PFSK-1 (cell line): ENCODE measurements around the gene VPS13A.
A peak's percentile ranks its signal among the peaks of the same experiment; 100 is the strongest.

ENCODE experiments used
- FOXP2 ChIP-seq: optimal IDR thresholded peaks from 2 replicates; pipeline ENCODE3; 2011; ENCODE audit warnings: borderline replicate concordance, control low read depth, inconsistent platforms; ENCODE audit not compliant: insufficient read depth; ENCODE audit errors: extremely low read length, extremely low read depth
- POLR2AphosphoS5 ChIP-seq: IDR thresholded peaks from 2 replicates; pipeline ENCODE4 v1.6.1; 2012; ENCODE audit warnings: low read depth, mild to moderate bottlenecking, control low read depth, low read length, moderate library complexity
- SIN3A ChIP-seq: IDR thresholded peaks from 2 replicates; pipeline ENCODE4 v1.6.1; 2012; ENCODE audit warnings: mild to moderate bottlenecking, low read length, moderate library complexity, borderline replicate concordance; ENCODE audit not compliant: insufficient read depth
- TAF1 ChIP-seq: IDR thresholded peaks from 2 replicates; pipeline ENCODE4 v1.6.1; 2012; ENCODE audit warnings: low read length, control low read depth, borderline replicate concordance; ENCODE audit not compliant: insufficient read depth
- TF ChIP-seq, protein P1 (sequence below), 2 experiments: IDR thresholded peaks; 2 replicates each; pipeline versions ENCODE4 v1.6.1 to v1.8.0; 2011 to 2012; ENCODE audit warnings: low read depth in 2 of 2, low read length in 2 of 2, control low read depth in 1 of 2, inconsistent platforms in 1 of 2, mild to moderate bottlenecking in 1 of 2, moderate library complexity in 1 of 2; ENCODE audit not compliant: insufficient read depth in 1 of 2

VPS13A gene

DNA sequence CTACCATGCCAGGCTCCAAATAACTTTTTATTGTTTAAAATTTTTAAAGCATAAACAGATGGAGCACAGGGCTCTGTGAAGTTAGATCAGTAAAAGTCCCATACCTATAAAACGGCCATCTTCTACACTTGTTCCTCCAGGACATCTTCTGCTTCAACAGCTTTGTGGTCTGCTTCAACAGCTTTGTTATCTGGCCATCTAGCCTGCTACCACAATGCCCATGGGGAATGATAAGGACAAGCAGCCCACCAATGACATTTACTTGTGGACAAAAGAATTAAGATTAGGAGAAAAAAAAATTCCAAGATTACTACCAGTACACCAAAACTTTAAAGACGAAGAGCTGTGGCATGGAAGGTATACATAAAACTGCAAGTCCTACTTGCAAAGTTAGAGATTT, 2.2 kb upstream of the VPS13A start:
- TF ChIP-seq POLR2AphosphoS5: no peak
- no peak for TF ChIP-seq FOXP2
- TF ChIP-seq, protein P1, sequence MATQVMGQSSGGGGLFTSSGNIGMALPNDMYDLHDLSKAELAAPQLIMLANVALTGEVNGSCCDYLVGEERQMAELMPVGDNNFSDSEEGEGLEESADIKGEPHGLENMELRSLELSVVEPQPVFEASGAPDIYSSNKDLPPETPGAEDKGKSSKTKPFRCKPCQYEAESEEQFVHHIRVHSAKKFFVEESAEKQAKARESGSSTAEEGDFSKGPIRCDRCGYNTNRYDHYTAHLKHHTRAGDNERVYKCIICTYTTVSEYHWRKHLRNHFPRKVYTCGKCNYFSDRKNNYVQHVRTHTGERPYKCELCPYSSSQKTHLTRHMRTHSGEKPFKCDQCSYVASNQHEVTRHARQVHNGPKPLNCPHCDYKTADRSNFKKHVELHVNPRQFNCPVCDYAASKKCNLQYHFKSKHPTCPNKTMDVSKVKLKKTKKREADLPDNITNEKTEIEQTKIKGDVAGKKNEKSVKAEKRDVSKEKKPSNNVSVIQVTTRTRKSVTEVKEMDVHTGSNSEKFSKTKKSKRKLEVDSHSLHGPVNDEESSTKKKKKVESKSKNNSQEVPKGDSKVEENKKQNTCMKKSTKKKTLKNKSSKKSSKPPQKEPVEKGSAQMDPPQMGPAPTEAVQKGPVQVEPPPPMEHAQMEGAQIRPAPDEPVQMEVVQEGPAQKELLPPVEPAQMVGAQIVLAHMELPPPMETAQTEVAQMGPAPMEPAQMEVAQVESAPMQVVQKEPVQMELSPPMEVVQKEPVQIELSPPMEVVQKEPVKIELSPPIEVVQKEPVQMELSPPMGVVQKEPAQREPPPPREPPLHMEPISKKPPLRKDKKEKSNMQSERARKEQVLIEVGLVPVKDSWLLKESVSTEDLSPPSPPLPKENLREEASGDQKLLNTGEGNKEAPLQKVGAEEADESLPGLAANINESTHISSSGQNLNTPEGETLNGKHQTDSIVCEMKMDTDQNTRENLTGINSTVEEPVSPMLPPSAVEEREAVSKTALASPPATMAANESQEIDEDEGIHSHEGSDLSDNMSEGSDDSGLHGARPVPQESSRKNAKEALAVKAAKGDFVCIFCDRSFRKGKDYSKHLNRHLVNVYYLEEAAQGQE (IDR thresholded peaks at IDR 0.05; ENCODE audit: insufficient read depth in 1 of 2, low read depth in 2 of 2, low read length in 2 of 2): no peak
- TF ChIP-seq TAF1: no peak
- TF ChIP-seq SIN3A: no peak

GRCh38 chr9:77176106-77176505, 1.2 kb upstream of the VPS13A start:
- TF ChIP-seq FOXP2 (no peak), POLR2AphosphoS5 (no peak), SIN3A (no peak), TAF1 (no peak)
- TF ChIP-seq, protein P1 (IDR thresholded peaks at IDR 0.05; ENCODE audit: insufficient read depth in 1 of 2, low read depth in 2 of 2, low read length in 2 of 2): no peak

GRCh38 chr9:77176686-77177142, 620 bp upstream of the VPS13A start:
- TF ChIP-seq POLR2AphosphoS5: no peak

GRCh38 chr9:77177894-77178794, 810 bp downstream of the VPS13A start:
- TF ChIP-seq SIN3A: peak; percentile 12; the same call in 1 of the 2 replicates
- TF ChIP-seq, protein P1 (IDR thresholded peaks at IDR 0.05; ENCODE audit: insufficient read depth in 1 of 2, low read depth in 2 of 2, low read length in 2 of 2): no peak

DNA sequence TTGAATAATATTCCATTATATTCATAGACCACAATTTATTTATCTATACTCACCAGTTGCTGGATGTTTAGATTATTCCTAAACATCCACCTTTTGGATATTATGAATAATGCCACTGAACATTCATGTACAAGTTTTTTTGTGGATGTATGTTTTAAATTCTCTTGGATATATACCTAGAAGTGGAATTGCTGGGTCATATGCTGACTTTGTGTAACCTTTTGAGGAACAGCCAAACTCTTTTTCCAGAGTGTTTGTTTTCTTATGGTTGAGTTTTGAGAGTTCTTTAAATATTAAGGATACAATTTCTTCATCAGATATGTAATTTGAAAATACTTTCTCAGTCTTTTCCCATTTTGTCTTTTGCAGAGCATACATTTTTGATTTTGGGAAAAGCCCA, 2.7 kb downstream of the VPS13A start:
- no peak for TF ChIP-seq TAF1
- TF ChIP-seq SIN3A: no peak
- no peak for TF ChIP-seq POLR2AphosphoS5
- TF ChIP-seq, protein P1 (IDR thresholded peaks at IDR 0.05; ENCODE audit: insufficient read depth in 1 of 2, low read depth in 2 of 2, low read length in 2 of 2): no peak
- TF ChIP-seq FOXP2: no peak
